Ramos (cell line): ENCODE data around the gene SRPK2.
"Not testable (repeated sequence)": the region's sequence is repeated elsewhere in the genome, so short reads cannot be mapped to it uniquely, and the experiment has no call there.

ENCODE experiments used
- in situ Hi-C: fragments of 300-500 bp; cut with MboI; formaldehyde crosslinking; loops from one replicate; pipeline ENCODE4 v1.14.3; 2022; ENCODE audit warnings: low sequenced_read_pairs; ENCODE audit not compliant: unreplicated experiment

SRPK2 gene

GRCh38 chr7:105345725-105346124 lies 43.0 kb downstream of the SRPK2 start:
- in situ Hi-C loops: loop anchor here (10.0 kb wide), 1 partner anchor 421 kb away; no protein-coding TSS in a partner anchor

GRCh38 chr7:105345003-105345402 lies 43.7 kb downstream of the SRPK2 start:
- in situ Hi-C loops: loop anchor here (10.0 kb wide), 1 partner anchor 420 kb away; no protein-coding TSS in a partner anchor

DNA sequence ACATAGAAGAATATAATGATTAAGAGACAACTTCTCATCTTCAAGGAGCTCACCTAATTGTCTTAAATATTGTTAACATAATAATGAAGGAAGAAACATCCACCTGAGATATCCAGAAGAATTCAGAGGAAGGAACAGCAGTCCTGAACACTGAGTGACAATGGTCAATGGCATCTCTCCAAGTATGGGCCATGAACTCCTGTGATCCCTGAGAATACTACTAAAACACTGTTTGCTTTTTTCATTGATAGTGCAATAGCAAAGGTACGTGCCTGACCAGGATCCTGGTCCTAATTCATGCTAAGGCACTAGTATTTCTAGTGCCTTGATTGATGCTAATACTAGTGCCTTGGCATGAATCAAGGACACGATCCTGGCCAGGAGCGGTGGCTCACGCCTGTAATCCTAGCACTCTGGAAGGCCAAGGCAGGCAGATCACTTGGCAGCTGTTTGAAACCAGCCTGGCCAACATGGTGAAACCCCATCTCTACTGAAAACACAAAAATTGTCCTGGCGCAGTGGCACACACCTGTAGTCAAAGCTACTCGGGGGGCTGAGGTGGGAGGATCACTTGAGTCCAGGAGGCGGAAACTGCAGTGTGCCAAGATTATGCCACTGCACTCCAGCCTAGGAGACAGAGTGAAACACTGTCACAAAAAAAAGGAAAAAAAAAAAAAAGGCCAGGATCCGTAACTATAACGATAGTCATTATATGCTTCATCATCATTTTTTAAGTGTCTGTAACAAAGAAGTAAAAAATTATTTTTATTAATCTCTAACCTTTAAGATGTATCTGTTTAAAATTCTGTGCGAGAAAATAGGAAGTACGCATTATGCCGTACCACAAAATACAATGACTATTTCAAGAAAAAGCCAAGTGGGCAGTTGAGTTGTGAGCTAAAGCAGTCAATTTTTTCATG lies 49.1 kb downstream of the SRPK2 start:
- in situ Hi-C loops: loop anchor here (10.0 kb wide), 1 partner anchor 415 kb away; no protein-coding TSS in a partner anchor

GRCh38 chr7:105337529-105337928 lies 51.2 kb downstream of the SRPK2 start:
- in situ Hi-C loops: no loop called here

DNA sequence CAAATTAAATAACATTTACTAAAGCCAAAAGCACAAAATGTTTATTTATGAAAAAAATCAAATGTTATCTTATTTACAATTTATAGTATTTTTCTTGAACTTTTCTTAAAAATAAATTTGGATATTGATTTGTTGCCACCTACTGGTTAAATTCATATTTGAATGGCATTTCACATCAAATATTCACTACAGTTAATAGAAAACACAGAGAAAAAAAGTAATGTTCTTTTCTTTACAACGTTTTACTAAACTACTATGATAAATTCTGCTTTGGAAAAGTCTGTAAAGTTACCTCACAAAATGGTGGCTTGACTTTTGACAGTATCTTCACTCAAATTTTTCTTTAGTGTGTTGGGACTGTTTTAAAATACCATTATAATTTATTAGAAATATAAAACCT lies 52.7 kb downstream of the SRPK2 start:
- in situ Hi-C loops: no loop called here

GRCh38 chr7:105332661-105333060 lies 56.1 kb downstream of the SRPK2 start:
- in situ Hi-C loops: not testable (repeated sequence)

DNA sequence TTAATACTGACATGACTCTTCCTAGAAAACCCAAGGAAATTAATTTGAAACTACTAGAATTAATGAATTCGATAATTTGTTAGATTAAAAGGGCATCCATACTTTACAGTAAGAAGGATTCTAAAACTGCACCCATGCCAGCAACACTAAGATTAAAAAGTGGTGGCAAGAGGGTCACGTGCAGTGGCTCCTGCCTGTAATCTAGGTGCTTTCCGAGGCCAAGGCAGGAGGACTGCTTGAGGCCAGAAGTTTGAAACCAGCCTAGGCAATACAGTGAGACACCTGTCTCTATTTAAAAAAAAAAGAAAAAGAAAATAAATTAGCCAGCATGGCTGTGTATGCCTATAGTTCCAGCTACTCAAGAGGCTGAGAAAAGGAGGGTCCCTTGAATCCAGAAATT lies 58.2 kb downstream of the SRPK2 start:
- in situ Hi-C loops: no loop called here

DNA sequence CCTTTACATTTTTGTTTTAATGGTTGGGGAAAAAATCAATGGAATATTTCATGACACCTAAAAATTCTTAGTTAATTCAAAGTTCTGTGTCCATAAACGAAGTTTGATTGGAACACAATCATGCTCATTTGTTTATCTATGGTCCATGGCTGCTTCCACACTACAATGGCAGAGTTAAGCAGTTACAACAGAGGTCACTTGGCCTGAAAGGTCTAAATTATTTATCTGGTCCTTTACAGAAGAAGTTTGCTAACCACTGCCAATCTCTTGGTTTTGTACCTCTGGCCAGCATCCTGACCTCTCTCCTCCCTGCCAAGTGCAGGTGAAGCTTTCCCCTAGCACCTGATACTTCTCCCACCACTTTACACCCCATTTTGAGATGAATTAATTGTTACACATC lies 61.5 kb downstream of the SRPK2 start:
- in situ Hi-C loops: no loop called here

- in situ Hi-C loops: no loop called here
These were observed 63.4 kb downstream of the SRPK2 start for GRCh38 chr7:105325216-105325904.

DNA sequence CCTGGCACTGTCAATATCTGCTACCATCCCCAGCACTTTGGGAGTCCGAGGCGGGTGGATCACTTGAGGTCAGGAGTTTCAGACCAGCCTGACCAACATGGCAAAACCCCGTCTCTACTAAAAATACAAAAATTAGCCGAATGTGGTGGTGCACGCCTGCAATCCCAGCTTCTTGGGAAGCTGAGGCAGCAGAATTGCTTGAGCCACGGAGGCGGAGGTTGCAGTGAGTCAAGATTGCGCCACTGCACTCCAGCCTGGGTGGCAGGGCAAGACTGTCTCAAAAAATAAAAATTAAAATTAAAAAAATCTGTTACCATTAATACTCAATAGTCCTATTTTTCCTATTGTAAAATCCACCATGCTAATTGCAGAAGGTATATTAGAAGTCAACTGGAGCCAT lies 64.1 kb downstream of the SRPK2 start:
- in situ Hi-C loops: not testable (repeated sequence)

DNA sequence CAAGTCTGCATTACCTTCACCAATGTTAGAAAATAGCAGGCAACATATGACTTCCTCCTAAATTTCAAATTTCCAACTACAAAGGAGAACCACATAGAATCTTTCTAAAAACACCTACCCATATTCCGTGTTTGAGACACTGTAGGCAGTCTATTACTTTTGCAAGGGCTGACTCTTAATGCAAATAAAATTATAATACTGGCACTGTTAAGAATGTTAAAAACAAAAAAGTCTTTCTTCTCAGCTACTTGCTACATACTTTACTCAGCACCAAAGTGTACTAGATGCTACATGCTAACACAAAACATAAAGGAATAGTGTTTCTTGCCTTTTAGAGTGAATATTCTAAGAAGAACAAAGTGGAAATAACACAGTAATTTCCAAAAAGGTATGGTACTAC lies 65.4 kb downstream of the SRPK2 start:
- in situ Hi-C loops: no loop called here

DNA sequence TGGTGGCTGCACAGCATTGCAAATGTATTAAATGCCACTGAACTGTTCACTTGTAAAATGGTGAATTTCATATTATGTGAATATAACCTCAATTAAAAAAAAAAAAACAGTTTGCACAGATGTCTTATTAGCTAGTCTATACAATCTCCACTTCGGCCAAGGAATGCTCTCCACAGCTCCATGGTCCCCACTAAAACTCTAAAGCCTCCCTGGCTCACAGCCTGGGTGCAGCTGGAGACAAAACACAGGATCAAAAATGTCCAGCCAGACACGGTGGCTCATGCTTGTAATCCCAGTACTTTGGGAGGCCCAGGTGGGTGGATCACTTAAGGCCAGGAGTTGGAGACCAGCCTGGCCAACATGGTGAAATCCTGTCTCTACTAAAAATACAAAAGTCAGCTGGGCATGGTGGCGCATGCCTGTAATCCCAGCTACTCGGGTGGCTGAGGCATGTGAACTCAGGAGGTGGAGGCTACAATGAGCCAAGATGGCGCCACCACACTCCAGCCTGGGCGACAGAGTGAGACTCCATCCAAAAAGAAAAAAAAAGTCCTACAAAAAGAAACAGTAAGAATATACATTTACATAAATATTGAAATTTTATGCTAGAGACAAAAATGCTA lies 66.0 kb downstream of the SRPK2 start:
- in situ Hi-C loops: no loop called here

DNA sequence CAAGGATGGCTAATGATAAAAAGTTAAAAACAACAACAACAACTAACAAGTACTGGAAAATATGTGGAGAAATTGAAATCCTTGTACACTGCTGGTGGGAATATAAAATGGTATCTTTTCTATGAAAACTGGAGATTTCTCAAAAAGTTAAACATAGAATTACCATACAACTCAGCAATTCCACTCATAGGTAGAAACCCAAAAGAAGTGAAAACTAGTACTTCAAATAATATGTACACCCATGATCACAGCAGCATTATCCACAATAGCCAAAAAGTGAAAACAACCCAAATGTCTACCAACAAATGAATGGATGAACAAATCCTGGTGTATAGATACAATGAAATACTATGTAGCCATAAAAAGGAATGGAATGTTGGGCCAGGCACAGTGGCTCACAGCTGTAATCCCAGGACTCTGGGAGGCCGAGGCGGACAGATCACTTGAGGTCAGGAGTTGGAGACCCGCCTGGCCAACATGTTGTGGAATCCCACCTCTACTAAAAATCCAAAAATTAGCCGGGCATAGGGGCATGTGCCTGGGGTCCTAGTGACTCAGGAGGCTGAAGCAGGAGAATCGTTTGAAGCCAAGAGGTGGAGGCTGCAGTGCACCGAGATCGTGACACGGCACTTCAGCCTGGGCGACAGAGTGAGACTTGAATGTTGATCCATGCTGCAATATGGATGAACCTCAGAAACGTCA lies 66.8 kb downstream of the SRPK2 start:
- in situ Hi-C loops: no loop called here

DNA sequence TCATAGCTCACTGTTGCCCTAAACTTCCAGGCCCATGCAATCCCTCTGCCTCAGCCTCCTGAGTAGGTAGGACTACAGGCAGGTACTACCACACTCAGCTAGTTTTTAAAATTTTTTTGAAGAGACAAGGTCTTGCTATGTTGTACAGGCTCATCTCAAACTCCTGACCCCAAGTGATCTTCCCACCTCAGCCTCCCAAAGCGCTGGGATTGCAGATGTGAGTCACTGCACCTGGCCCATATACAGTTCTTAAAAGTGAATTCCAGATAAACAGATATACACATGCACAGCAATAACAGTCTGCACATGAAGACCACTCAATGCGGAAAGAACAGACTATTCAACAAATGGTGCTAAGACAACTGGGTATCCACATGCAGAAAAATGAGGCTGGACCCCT lies 67.8 kb downstream of the SRPK2 start:
- in situ Hi-C loops: no loop called here

DNA sequence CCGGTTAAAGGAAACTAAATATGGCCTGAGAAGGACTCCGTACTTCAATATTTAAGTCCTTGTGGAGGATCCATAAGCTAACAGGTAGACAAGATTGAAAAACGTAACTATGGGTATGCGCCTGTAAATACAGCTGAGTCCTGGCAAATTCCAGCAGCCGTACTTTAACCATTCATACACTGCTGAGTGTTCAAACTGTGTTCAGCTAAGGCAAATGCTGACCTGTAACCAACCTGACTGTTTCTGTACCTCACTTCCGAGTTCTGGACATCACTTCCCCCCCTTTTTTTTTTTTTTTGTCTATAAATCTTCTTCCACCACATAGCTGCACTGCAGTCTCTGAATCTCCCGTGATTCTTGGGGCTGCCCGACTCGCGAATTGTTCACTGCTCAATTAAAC lies 69.1 kb downstream of the SRPK2 start:
- in situ Hi-C loops: no loop called here

DNA sequence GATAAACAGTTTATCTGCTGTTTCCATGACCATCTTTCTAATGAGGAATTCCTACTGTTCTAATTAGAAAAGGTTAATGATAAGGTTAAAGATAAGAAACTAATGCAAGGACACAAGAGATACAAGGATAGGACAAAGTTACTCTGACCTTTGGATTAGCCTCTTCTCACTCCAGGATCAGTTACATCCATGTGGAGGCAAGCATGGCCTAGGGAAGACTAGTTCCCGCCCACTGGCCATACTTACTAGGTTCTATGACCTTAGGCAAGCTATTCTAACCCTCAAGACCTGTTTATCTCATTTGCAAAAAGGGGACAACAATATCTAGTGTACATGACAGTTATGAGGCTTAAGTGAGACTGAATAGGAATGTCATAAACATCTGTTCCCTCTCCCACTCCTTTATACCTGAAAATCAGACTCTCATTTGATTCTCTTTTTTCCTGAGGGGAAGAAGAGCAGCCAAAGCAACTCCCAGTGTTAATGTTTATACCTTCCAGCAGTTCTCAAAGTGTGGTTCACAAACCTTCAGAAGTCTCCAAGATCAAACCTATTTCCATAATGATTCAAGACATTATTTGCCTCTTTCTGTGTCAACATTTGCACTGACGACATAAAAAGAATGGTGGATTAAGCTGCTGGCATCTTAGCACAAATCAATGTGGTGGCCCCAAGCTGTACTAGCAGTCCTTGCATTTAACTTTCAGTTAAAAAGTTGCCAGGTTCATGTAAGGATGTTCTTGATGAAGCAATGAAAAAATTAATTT lies 72.0 kb downstream of the SRPK2 start:
- in situ Hi-C loops: no loop called here

GRCh38 chr7:105315357-105315756 lies 73.4 kb downstream of the SRPK2 start:
- in situ Hi-C loops: no loop called here

DNA sequence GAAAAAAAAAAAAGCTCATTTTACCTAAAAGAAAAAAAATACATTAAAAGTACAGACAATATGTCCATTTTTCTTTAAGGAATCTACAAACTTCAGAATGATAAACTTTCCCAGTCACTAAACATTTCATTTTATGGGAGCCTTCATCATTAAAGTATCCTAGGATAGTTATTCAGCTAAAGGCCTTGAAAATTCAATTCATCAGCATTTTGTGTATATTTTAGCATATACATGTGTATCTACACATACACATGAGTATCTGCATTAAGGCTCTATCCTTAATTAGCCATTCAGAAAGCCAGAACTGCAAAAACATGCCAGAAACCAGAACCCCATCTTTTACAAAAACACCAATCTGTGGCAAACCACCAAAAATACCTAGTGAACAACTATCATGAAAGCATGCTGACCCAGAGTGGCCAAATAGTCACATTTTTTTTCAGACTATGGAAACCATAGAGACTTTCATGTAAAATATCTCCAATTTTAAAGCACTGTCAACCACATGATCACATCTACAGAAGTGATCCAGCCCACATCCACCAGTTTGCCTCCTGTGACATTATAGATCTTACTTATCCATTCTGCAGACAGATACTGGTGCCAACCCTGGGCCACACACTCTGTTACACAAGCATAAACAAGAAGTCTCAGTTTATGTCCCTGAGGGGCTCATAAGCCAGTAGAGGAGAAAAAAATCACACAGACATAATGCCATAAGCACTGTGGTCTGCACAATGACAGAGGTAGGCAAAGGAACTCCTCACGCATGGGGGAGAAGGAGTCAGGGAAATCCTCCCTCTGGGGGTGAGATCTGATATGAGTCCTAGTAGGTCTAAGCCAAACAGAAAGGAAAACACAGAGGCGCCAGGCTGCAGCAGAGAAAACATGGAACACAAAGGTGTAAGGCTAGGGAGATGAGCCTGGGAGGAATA lies 79.2 kb downstream of the SRPK2 start:
- in situ Hi-C loops: no loop called here
